ENCODE measurements around the gene C6orf132. TPM values are rescaled to one million over a fixed set of nuclear protein-coding genes. Genes with fewer than 3 reads are reported as not detected.

Gene C6orf132
- total RNA-seq, 4 donors from 2014 or later: 0.83 to 2.1 (median 1.6) TPM

- Histone ChIP-seq H3K27ac (replicated peaks in 1 of 4) (no peak overlapping the region), H3K27me3 (peaks cover 0 to 54% (median 20%) of the 10 kb centered on the region in 4 donors), H3K4me3 (no peak overlapping the region), H3K9me3 (no peaks in the 10 kb centered on the region), H3K36me3 (no peaks in the 10 kb centered on the region), H3K4me1 (peaks cover 12 to 17% (median 14%) of the 10 kb centered on the region in 4 donors)
- TF ChIP-seq CTCF (IDR thresholded peaks at IDR 0.05): no peak
- TF ChIP-seq EP300 (IDR thresholded peaks at IDR 0.05): no peak
- no peak for TF ChIP-seq POLR2A (IDR thresholded peaks at IDR 0.05; ENCODE audit: low read depth)
- no peak for TF ChIP-seq POLR2AphosphoS5 (IDR thresholded peaks at IDR 0.05)
- 95% methylated on average over 4 of the region's 5 CpGs for WGBS
- DNase-seq (ENCODE audit: extremely low spot score): no peak
- intact Hi-C loops (cut with DNase I): no loop called here
Measured at GRCh38 chr6:42140032-42140431, 2.4 kb downstream of the C6orf132 start.

- intact Hi-C loops (cut with DNase I): no loop called here
- WGBS: 86% methylated on average over 9 of the region's 9 CpGs
- TF ChIP-seq POLR2AphosphoS5 (IDR thresholded peaks at IDR 0.05) (no peak), CTCF (IDR thresholded peaks at IDR 0.05) (no peak), EP300 (IDR thresholded peaks at IDR 0.05) (no peak), POLR2A (IDR thresholded peaks at IDR 0.05; ENCODE audit: low read depth) (no peak)
Measured at GRCh38 chr6:42138630-42139619, 3.5 kb downstream of the C6orf132 start.

GRCh38 chr6:42138190-42138589 is 4.2 kb downstream of the C6orf132 start:
- intact Hi-C loops (cut with DNase I): no loop called here
- Histone ChIP-seq H3K27me3 (peaks cover 0 to 38% (median 16%) of the 10 kb centered on the region in 4 donors), H3K4me1 (peaks cover 12 to 17% (median 14%) of the 10 kb centered on the region in 4 donors), H3K27ac (replicated peaks in 1 of 4) (no peak overlapping the region), H3K4me3 (no peak overlapping the region), H3K36me3 (no peaks in the 10 kb centered on the region), H3K9me3 (no peaks in the 10 kb centered on the region)
- no peak for TF ChIP-seq POLR2A (IDR thresholded peaks at IDR 0.05; ENCODE audit: low read depth)
- TF ChIP-seq CTCF (IDR thresholded peaks at IDR 0.05): no peak
- TF ChIP-seq EP300 (IDR thresholded peaks at IDR 0.05): no peak
- TF ChIP-seq POLR2AphosphoS5 (IDR thresholded peaks at IDR 0.05): no peak
- no peak for DNase-seq (ENCODE audit: extremely low spot score)
- whole genome bisulfite sequencing: 98% methylated on average over 6 of the region's 6 CpGs

More at GRCh38 chr6:42138630-42139619, 3.5 kb downstream of the C6orf132 start:
- Histone ChIP-seq H3K4me3 (no peak overlapping the region), H3K27me3 (peaks cover 0 to 44% (median 20%) of the 10 kb centered on the region in 4 donors), H3K27ac (replicated peaks in 1 of 4) (no peak overlapping the region), H3K9me3 (no peaks in the 10 kb centered on the region), H3K4me1 (peaks cover 12 to 17% (median 14%) of the 10 kb centered on the region in 4 donors), H3K36me3 (no peaks in the 10 kb centered on the region)
- no peak for DNase-seq (ENCODE audit: extremely low spot score)

GRCh38 chr6:42137194-42137753 is 5.1 kb downstream of the C6orf132 start:
- TF ChIP-seq POLR2AphosphoS5 (IDR thresholded peaks at IDR 0.05): no peak
- TF ChIP-seq CTCF (IDR thresholded peaks at IDR 0.05): no peak
- no peak for TF ChIP-seq POLR2A (IDR thresholded peaks at IDR 0.05; ENCODE audit: low read depth)
- no peak for TF ChIP-seq EP300 (IDR thresholded peaks at IDR 0.05)
- no peaks in the 10 kb centered on the region for H3K36me3 ChIP-seq
- no peak overlapping the region for H3K4me3 ChIP-seq
- H3K27ac ChIP-seq (replicated peaks in 1 of 4): no peak overlapping the region
- intact Hi-C loops (cut with DNase I): no loop called here
- no peak for DNase-seq (ENCODE audit: extremely low spot score)
- H3K27me3 ChIP-seq: peaks cover 0 to 29% (median 8%) of the 10 kb centered on the region in 4 donors
- 88% methylated on average over 7 of the region's 7 CpGs for WGBS
- H3K4me1 ChIP-seq: peaks cover 7 to 10% (median 9%) of the 10 kb centered on the region in 4 donors
- no peaks in the 10 kb centered on the region for H3K9me3 ChIP-seq

All from esophagus muscularis mucosa (tissue), 4 donors.